T47D (cell line): ENCODE data around the gene CLCN1.
A peak's percentile ranks its signal among the peaks of the same experiment; 100 is the strongest.
"Not testable (repeated sequence)": the region's sequence is repeated elsewhere in the genome, so short reads cannot be mapped to it uniquely, and the experiment has no call there.

Experiments
- DNase-seq, 2 experiments: peaks; one replicate each; pipeline versions ENCODE4 v3.0.0 to v3.0.0-alpha.2; 2011 to 2012; ENCODE audit warnings: low read depth in 1 of 2, low spot score in 1 of 2
- JUND ChIP-seq: IDR thresholded peaks from 2 replicates; pipeline ENCODE4 v1.6.1; 2012; ENCODE audit warnings: low read depth
- in situ Hi-C: cut with HindIII; loops from 2 replicates; pipeline ENCODE4 v1.10.0; 2016; ENCODE audit warnings: low sequenced_read_pairs, low pct_unique_long_range_greater_than_20kb

The CLCN1 gene

DNA sequence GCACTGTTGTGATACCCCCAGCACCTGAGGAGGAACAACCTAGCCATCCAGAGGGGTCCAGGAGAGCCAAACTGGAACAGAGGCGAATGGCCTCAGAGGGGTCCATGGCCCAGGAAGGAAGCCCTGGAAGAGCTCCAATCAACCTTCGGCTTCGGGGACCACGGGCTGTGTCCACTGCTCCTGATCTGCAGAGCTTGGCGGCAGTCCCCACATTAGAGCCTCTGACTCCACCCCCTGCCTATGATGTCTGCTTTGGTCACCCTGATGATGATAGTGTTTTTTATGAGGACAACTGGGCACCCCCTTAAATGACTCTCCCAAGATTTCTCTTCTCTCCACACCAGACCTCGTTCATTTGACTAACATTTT lies 29.4 kb upstream of the CLCN1 start:
- TF ChIP-seq JUND, result no peak
- in situ Hi-C loops, result no loop called here
- no peak for DNase-seq

DNA sequence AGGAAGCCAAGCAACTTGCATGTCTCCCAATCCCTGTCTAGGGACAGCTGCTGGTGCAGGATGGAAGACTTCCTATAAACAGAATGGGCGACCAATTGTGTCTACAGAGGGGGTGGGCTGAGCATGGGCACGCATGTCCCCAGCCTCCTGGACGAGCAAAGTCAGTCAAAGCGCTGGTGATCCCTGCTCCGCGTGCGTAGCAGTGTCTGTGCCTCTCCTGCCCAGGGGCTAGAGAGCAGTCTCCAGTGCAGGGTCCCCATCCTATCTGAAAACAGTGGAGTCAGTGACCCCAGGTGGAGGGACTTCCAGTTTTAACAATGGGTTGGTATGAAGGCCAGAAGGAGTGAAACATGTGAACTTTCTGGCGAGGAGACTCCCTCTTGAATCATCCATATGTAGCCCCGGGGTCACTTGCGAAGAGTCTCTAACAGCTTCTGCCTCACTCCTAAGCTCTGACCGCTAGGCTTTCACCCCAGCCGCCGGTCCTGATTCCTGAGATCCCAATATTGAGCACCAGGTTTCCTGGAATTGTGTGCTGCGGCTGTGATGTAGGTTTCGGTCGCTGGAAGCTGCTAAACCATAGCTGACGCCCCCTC lies 28.5 kb upstream of the CLCN1 start:
- TF ChIP-seq JUND, result no peak
- no peak for DNase-seq
- in situ Hi-C loops, result no loop called here

DNA sequence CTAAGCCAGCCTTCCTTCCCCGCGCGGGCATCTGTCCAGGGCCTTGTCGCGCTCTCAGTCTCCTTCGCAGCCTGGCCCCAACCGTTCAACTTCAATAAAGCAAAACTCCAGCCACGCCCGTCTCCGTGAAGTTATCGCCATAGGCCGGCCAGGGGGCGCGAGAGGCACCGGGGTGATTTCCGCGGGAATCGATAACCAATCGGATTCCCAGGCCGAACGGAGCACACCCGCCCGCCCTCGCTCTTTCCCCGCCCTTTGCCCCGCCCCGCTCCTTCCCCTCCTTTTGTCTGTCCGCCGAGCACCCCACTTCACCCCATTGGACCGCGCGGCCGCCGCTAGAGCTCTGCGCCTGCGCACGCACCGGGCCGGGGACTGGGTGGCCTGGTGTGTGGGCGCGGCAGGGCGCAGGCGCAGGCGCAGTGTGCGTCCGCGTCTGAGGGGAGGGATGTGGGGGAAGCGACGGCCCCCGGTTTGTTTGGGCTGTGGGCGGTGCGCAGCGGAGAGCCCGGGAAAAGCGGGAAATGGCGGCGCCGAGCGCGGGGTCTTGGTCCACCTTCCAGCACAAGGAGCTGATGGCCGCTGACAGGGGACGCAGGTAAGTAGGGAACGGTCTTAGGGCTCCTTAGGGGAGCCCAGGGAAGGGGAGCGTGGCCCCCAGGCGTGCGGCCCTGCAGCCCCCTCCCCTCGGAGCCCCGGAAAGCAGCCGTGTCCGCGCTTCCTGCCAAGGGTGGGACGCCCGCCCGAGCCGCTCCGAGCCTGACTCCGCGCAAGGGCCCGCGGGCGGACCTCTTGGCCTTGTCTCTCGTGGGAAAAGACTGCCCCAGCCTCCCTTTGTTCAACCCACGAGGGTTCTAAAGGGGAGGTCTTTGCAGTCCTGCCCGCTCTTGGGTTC lies 27.7 kb upstream of the CLCN1 start, which contains the start of gene CASP2:
CASP2 (plus strand) TSS at position 417 of the 892 bp plus-strand sequence; CDS start at position 522, 105 bp downstream.
- in situ Hi-C loops, result no loop called here
- DNase-seq, result peak; percentile 85 to 97
- no peak for TF ChIP-seq JUND

GRCh38 chr7:143288836-143289235 lies 27.1 kb upstream of the CLCN1 start:
- DNase-seq, result peak in 1 of 2 experiments; percentile 13
- no peak for TF ChIP-seq JUND
- in situ Hi-C loops, result no loop called here

GRCh38 chr7:143289421-143289820 lies 26.5 kb upstream of the CLCN1 start:
- TF ChIP-seq JUND, result no peak
- DNase-seq, result no peak
- in situ Hi-C loops, result no loop called here

DNA sequence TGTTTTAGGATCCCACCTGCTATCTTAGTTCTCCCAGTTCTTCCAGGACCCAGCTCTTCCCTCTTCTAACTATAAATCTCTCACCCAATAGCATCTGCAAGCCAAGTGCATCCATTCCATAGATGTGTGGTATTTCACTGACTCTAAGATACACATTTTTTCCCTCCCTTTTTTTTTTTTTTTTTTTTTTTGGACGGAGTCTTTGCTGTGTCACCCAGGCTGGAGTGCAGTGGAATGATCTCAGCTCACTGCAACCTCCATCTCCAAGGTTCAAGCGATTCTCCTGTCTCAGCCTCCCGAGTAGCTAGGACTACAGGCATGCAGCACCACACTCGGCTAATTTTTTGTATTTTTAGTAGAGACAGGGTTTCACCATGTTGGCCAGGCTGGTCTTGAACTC lies 26.0 kb upstream of the CLCN1 start:
- DNase-seq, in situ Hi-C loops: not testable (repeated sequence)

DNA sequence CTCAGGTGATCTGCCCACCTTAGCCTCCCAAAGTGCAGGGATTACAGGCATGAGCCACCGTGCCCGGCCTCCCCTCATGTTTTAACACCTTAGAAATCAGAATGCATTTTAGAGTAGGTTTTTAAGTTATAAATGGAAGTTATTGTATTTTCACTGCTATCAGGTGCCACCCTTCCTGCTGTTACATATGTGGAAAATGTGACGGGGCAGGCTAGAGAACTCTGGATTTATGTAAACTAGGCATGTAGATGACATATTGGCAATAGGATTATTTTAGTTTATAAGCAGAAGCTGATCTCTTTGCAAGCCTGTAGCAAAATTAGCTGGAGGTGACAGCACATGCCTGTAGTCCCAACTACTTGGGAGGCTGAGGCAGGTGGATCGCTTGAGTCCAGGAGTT lies 25.6 kb upstream of the CLCN1 start:
- TF ChIP-seq JUND, result no peak
- in situ Hi-C loops, result no loop called here

GRCh38 chr7:143292876-143293275 lies 23.0 kb upstream of the CLCN1 start:
- DNase-seq, result no peak
- TF ChIP-seq JUND, result no peak
- in situ Hi-C loops, result no loop called here

More for the DNA sequence above, 25.6 kb upstream of the CLCN1 start:
- DNase-seq, result no peak

- TF ChIP-seq JUND, result no peak
- DNase-seq, result no peak
- in situ Hi-C loops, result no loop called here
These were observed 20.0 kb upstream of the CLCN1 start for GRCh38 chr7:143295870-143296269.

- in situ Hi-C loops, result no loop called here
- no peak for TF ChIP-seq JUND
- no peak for DNase-seq
These were observed 19.2 kb upstream of the CLCN1 start for GRCh38 chr7:143296686-143297085.

DNA sequence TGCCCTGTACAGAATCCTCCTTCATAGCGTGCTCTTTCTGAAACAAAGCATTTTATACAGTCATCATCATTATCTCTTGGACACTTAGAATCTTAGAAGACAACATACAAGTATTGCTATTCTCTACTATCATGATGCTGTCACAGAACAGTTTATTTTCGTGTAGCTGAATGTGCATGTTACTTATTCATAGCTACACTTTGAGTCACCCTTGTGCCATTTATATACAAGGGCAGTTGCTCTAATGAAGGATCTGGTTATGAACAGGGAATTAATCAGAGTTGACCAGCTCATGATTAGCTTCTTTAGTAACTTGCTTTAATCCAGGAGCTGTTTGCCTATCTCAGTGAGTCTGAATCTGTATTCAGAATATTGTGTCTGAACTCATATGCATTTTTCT lies 16.6 kb upstream of the CLCN1 start:
- in situ Hi-C loops, result no loop called here
- no peak for DNase-seq
- TF ChIP-seq JUND, result no peak

DNA sequence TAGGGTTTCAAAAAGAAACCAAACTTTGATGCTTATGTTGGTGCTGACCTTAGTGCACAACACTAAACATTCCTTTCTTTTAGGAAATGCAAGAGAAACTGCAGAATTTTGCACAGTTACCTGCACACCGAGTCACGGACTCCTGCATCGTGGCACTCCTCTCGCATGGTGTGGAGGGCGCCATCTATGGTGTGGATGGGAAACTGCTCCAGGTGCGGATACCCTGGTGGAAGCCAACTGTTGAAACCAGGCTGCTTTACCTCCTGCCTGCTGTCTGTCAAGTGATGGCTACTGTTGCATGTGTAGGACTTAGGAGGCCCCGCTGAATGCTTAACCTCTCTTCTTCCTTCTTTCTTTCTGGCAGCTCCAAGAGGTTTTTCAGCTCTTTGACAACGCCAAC lies 16.1 kb upstream of the CLCN1 start:
- TF ChIP-seq JUND, result no peak
- peak in 1 of 2 experiments; percentile 57 for DNase-seq
- in situ Hi-C loops, result no loop called here
